H9 (cell line): ENCODE data around the gene ACAP3. TPM values are rescaled to one million over a fixed set of nuclear protein-coding genes. Genes with fewer than 3 reads are reported as not detected.

Experiments
- DNase-seq: peaks from one replicate; pipeline ENCODE4 v3.0.0-alpha.2; 2017
- H2AFZ ChIP-seq: one replicate; pipeline ENCODE4 v1.6.1; 2013; ENCODE audit warnings: mild to moderate bottlenecking, low read length, control low read depth, moderate library complexity
- H2AK5ac ChIP-seq: 2 replicates; pipeline ENCODE4 v1.6.1; 2013; ENCODE audit warnings: low read length, control low read depth, mixed read lengths; ENCODE audit not compliant: insufficient read length
- H2BK120ac ChIP-seq: one replicate; pipeline ENCODE4 v1.6.1; 2013; ENCODE audit warnings: low read depth, mild to moderate bottlenecking, low read length, control low read depth, inconsistent platforms; ENCODE audit not compliant: poor library complexity, severe bottlenecking
- H2BK12ac ChIP-seq: 2 replicates; pipeline ENCODE4 v1.6.1; 2013; ENCODE audit warnings: low read length, control low read depth, mixed read lengths, low read depth; ENCODE audit not compliant: insufficient read length
- H2BK15ac ChIP-seq: 2 replicates; pipeline ENCODE4 v1.6.1; 2013; ENCODE audit warnings: low read depth, low read length, control low read depth
- H2BK20ac ChIP-seq: one replicate; pipeline ENCODE4 v1.6.1; 2013; ENCODE audit warnings: low read depth, mild to moderate bottlenecking, low read length, control low read depth, inconsistent platforms; ENCODE audit not compliant: poor library complexity, severe bottlenecking
- H2BK5ac ChIP-seq: 2 replicates; pipeline ENCODE4 v1.6.1; 2013; ENCODE audit warnings: low read length, control low read depth, mixed read lengths; ENCODE audit not compliant: insufficient read length
- H3K14ac ChIP-seq: 2 replicates; pipeline ENCODE4 v1.6.1; 2013; ENCODE audit warnings: low read length, control low read depth; ENCODE audit not compliant: insufficient read depth
- H3K18ac ChIP-seq: 2 replicates; pipeline ENCODE4 v1.6.1; 2013; ENCODE audit warnings: low read depth, mild to moderate bottlenecking, mixed read lengths, low read length, control low read depth; ENCODE audit not compliant: insufficient read length
- H3K23ac ChIP-seq: 2 replicates; pipeline ENCODE4 v1.6.1; 2013; ENCODE audit warnings: low read length, control low read depth, mixed read lengths, low read depth; ENCODE audit not compliant: insufficient read length
- H3K23me2 ChIP-seq: 2 replicates; pipeline ENCODE4 v1.6.1; 2013; ENCODE audit warnings: low read depth, mild to moderate bottlenecking, mixed read lengths, low read length, control low read depth; ENCODE audit not compliant: insufficient read length, poor library complexity, severe bottlenecking
- H3K27ac ChIP-seq: 2 replicates; pipeline ENCODE4 v1.5.1; 2013; ENCODE audit warnings: low read length, control low read depth, mixed read lengths, low read depth; ENCODE audit not compliant: insufficient read length
- H3K27me3 ChIP-seq: 2 replicates; pipeline ENCODE4 v1.6.1; 2013; ENCODE audit warnings: low read length, control low read depth, inconsistent platforms; ENCODE audit not compliant: insufficient read depth
- H3K4ac ChIP-seq: 2 replicates; pipeline ENCODE4 v1.6.1; 2013; ENCODE audit warnings: low read depth, mild to moderate bottlenecking, control low read depth, inconsistent platforms, low read length, moderate library complexity
- H3K4me1 ChIP-seq: 2 replicates; pipeline ENCODE4 v1.6.1; 2013; ENCODE audit warnings: low read length, control low read depth, inconsistent platforms; ENCODE audit not compliant: insufficient read depth
- H3K4me2 ChIP-seq: 2 replicates; pipeline ENCODE4 v1.6.1; 2013; ENCODE audit warnings: low read length, control low read depth, mixed read lengths; ENCODE audit not compliant: insufficient read length, insufficient read depth
- H3K56ac ChIP-seq: 2 replicates; pipeline ENCODE4 v1.6.1; 2013; ENCODE audit warnings: low read depth, mild to moderate bottlenecking, mixed read lengths, low read length, control low read depth; ENCODE audit not compliant: insufficient read length
- H3K79me1 ChIP-seq: 2 replicates; pipeline ENCODE4 v1.6.1; 2013; ENCODE audit warnings: low read depth, mild to moderate bottlenecking, moderate library complexity, low read length, control low read depth, inconsistent platforms; ENCODE audit not compliant: insufficient read depth, poor library complexity, severe bottlenecking
- H3K79me2 ChIP-seq: 2 replicates; pipeline ENCODE4 v1.6.1; 2013; ENCODE audit warnings: low read length, control low read depth, inconsistent platforms; ENCODE audit not compliant: insufficient read depth
- H3K9ac ChIP-seq: 2 replicates; pipeline ENCODE4 v1.6.1; 2013; ENCODE audit warnings: low read length, control low read depth, mixed read lengths; ENCODE audit not compliant: insufficient read length; ENCODE audit errors: extremely low read depth
- H3K9me3 ChIP-seq: one replicate; pipeline ENCODE4 v1.6.1; 2013; ENCODE audit warnings: low read depth, low read length, inconsistent platforms; ENCODE audit not compliant: control insufficient read depth
- H3T11ph ChIP-seq: one replicate; pipeline ENCODE4 v1.6.1; 2013; ENCODE audit warnings: mild to moderate bottlenecking, low read length, control low read depth, inconsistent platforms
- H4K20me1 ChIP-seq: one replicate; pipeline ENCODE4 v1.6.1; 2013; ENCODE audit not compliant: control insufficient read depth, insufficient read length, insufficient read depth
- H4K5ac ChIP-seq: 2 replicates; pipeline ENCODE4 v1.6.1; 2013; ENCODE audit warnings: low read depth, mild to moderate bottlenecking, mixed read lengths, low read length, control low read depth; ENCODE audit not compliant: insufficient read length
- H4K8ac ChIP-seq: replicated peaks from 2 replicates; pipeline ENCODE4 v1.6.1; 2013; ENCODE audit warnings: low read length, control low read depth, mixed read lengths, low read depth; ENCODE audit not compliant: insufficient read length
- H4K91ac ChIP-seq: 2 replicates; pipeline ENCODE4 v1.6.1; 2013; ENCODE audit warnings: low read depth, mild to moderate bottlenecking, moderate library complexity, mixed read lengths, low read length, control low read depth; ENCODE audit not compliant: insufficient read length
- H3K27ac Mint-ChIP-seq, 3 experiments: 2 replicates in 2 of 3; 3 replicates in 1 of 3; pipeline ENCODE4 v1.8.0; 2020 to 2021; ENCODE audit warnings: mixed read lengths in 3 of 3, mild to moderate bottlenecking in 1 of 3, moderate library complexity in 1 of 3
- H3K27me3 Mint-ChIP-seq: 2 replicates; pipeline ENCODE4 v1.8.0; 2021; ENCODE audit warnings: low read depth, mild to moderate bottlenecking, moderate library complexity, mixed read lengths
- H3K36me3 Mint-ChIP-seq, 3 experiments: 2 replicates in 2 of 3; 3 replicates in 1 of 3; pipeline ENCODE4 v1.8.0; 2020 to 2021; ENCODE audit warnings: low read depth in 3 of 3, mixed read lengths in 3 of 3; ENCODE audit not compliant: insufficient read depth in 1 of 3
- H3K4me1 Mint-ChIP-seq, 2 experiments: 2 replicates each; pipeline ENCODE4 v1.8.0; 2020; ENCODE audit warnings: mixed read lengths in 2 of 2
- H3K4me3 Mint-ChIP-seq, 2 experiments: 2 replicates in 1 of 2; 3 replicates in 1 of 2; pipeline ENCODE4 v1.8.0; 2020 to 2021; ENCODE audit warnings: mild to moderate bottlenecking in 2 of 2, mixed read lengths in 2 of 2, moderate library complexity in 1 of 2
- H3K9me3 Mint-ChIP-seq, 2 experiments: 2 replicates in 1 of 2; 3 replicates in 1 of 2; pipeline ENCODE4 v1.8.0; 2020; ENCODE audit warnings: mild to moderate bottlenecking in 2 of 2, mixed read lengths in 2 of 2, moderate library complexity in 1 of 2
- WGBS: extraction: QIAGEN DNeasy Blood & Tissue Kit; methylation state at CpG from one replicate; pipeline ENCODE4 v1.1.7; 2013; ENCODE audit warnings: missing lambda C conversion rate, low lambda C conversion rate, mixed read lengths; ENCODE audit not compliant: insufficient read length; ENCODE audit errors: extremely low coverage; 5-methylcytosine and 5-hydroxymethylcytosine counted together
- total RNA-seq: library from RNA; stranded (reverse); gene quantifications from 2 replicates; pipeline ENCODE4 v1.2.1, GENCODE V29; 2021
- TF ChIP-seq, protein P1 (sequence below): fragments of 200-600 bp; sonication (generic); conservative IDR thresholded peaks from 3 replicates; pipeline ENCODE4 v1.8.0; 2021; ENCODE audit warnings: antibody characterized with exemption, mild to moderate bottlenecking

The ACAP3 gene
- total RNA-seq, 1 experiment from 2014 or later = 41.4 TPM

DNA sequence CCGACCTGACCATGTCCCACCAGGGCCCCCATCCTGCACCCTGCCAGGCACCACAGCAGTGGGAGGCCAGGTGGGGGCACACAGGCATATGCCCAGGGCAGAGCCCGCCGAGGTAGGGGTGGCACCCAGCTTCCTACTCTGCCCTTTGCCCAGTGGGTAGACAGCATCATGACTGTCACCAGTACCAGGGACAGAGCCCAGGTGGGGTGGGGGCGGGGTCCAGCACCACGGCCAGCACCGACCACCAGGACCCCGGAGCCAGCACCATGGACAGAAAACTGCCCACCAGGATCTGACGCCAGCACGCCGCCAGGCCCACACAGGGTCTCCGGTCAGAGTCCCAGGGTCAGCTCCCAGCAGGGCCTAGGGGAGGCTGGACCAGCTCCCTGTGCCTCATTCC is 27.1 kb upstream of the ACAP3 start:
- Histone ChIP-seq H3K9ac (no peak overlapping the region), H4K20me1 (no peaks in the 10 kb centered on the region)
- peak; percentile 82 for DNase-seq

More for the DNA sequence above, 27.1 kb upstream of the ACAP3 start:
- Histone ChIP-seq H3K4me2 (no peak overlapping the region), H3K4me1 (no peaks in the 10 kb centered on the region), H3K9me3 (no peaks in the 10 kb centered on the region), H3K23me2 (no peaks in the 10 kb centered on the region), H3K14ac (no peak overlapping the region), H4K5ac (no peak overlapping the region), H2AK5ac (no peak overlapping the region), H3K79me2 (no peaks in the 10 kb centered on the region), H4K8ac (no peak overlapping the region), H3K18ac (no peak overlapping the region), H2BK12ac (no peak overlapping the region), H3K23ac (no peak overlapping the region), H2AFZ (no peak overlapping the region), H3T11ph (no peak overlapping the region), H2BK20ac (no peak overlapping the region), H2BK15ac (no peak overlapping the region), H3K56ac (no peak overlapping the region), H2BK5ac (no peak overlapping the region), H3K27ac (no peak overlapping the region), H3K4ac (no peak overlapping the region), H4K91ac (no peak overlapping the region), H2BK120ac (no peak overlapping the region), H3K27me3 (no peaks in the 10 kb centered on the region), H3K79me1 (no peaks in the 10 kb centered on the region)
- Mint-ChIP-seq H3K9me3 (no peaks in the 10 kb centered on the region), H3K27me3 (no peaks in the 10 kb centered on the region), H3K36me3 (peaks cover under 1 to 15% (median 7%) of the 10 kb centered on the region in 3 experiments; a peak in 4 of 7 replicates), H3K27ac (no peak overlapping the region), H3K4me1 (no peaks in the 10 kb centered on the region), H3K4me3 (no peak overlapping the region)
- TF ChIP-seq, protein P1, sequence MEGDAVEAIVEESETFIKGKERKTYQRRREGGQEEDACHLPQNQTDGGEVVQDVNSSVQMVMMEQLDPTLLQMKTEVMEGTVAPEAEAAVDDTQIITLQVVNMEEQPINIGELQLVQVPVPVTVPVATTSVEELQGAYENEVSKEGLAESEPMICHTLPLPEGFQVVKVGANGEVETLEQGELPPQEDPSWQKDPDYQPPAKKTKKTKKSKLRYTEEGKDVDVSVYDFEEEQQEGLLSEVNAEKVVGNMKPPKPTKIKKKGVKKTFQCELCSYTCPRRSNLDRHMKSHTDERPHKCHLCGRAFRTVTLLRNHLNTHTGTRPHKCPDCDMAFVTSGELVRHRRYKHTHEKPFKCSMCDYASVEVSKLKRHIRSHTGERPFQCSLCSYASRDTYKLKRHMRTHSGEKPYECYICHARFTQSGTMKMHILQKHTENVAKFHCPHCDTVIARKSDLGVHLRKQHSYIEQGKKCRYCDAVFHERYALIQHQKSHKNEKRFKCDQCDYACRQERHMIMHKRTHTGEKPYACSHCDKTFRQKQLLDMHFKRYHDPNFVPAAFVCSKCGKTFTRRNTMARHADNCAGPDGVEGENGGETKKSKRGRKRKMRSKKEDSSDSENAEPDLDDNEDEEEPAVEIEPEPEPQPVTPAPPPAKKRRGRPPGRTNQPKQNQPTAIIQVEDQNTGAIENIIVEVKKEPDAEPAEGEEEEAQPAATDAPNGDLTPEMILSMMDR = no peak
- WGBS = no CpG with 5 or more reads among the region's 11 CpGs
